Kidney capillary endothelial cell (primary cell): Measurements from ENCODE around the gene PDCD6IP.
"Not testable (repeated sequence)": the region's sequence is repeated elsewhere in the genome, so short reads cannot be mapped to it uniquely, and the experiment has no call there.

Source experiments
- DNase-seq: peaks from one replicate; pipeline ENCODE4 v3.0.0-alpha.2; 2018; ENCODE audit warnings: low spot score

Gene PDCD6IP

DNA sequence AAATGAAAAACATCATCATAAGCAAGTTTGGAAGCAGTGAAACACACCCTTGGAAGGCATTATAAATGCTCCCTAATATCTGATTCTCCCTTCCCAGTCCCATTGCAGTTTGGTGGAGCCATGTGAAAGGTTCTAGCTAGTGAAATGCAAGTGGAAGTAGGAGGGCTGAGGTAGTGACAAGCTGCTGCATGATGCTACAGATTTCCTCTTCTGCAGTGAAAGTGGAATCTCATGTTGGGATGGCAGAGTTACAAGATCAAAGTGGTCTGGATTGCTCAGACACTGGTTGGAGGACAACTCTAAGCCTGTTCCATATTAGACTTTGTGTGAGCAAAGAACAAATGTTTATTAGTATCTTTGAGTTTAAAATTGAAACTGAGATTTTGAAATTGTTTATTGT is 3.3 kb upstream of the PDCD6IP start:
- no peak for DNase-seq

DNA sequence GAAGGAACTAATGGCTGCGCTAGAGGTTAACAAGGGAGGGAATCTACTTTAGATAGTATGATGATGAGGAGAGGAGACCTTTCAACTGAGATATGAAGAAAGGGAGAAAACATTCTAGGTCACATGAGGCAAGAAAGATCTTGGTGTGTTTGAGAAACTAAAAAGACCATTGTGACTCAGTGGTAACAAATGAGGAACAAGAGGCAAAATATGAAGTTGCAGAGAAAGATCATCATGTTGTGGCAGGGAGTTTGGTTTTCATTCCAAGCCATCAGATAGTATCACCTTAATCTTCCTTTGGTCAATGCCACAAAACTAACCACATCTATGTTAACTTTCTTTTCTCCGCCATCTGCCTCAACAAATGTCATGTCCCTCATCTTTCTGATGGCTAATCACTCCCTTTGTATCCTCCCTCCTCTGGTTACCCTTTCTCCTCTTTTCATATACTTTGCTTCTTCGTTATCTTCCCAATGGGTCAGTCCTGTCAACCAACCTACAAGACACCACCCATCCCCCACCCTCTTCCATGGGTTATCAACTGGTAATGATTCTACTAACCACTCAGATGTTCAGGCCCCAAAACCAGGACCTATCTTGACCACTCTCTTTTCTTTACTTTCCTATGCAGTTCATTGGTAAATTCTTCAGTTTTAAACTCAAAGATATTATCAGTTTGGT is 2.4 kb upstream of the PDCD6IP start:
- DNase-seq, result no peak

DNA sequence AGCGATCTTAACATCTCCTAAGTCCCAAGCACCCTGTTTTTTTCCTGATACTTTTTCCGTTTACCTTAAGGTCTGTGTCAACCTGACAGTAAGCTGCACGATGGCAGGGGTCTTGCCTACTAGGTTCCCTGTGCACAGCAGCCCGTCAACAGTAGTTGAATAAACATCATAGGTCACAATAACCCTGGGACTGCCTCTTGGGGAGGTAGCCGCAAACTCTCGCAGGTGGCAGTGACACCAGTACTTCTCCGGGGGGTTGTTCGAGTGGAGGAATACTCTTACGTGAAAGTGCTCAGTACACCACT is 365 bp upstream of the PDCD6IP start:
- no peak for DNase-seq

DNA sequence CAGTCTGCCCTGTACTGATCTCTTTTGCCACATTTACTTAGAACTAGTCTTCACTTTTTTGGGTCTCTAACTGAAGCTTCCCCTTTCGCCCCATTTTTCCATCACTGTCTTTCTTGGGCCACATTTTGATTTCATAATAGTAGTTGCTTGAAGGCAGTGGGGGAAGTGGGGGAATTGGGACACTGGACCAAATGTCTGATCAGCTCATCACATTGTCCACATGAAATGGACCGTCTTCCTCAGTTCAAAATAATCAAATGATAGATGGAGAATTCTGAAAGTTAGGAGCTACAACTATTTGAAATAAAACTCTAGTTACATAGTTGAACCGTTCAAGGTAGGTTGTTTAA is 747 bp downstream of the PDCD6IP start:
- DNase-seq, result no peak

DNA sequence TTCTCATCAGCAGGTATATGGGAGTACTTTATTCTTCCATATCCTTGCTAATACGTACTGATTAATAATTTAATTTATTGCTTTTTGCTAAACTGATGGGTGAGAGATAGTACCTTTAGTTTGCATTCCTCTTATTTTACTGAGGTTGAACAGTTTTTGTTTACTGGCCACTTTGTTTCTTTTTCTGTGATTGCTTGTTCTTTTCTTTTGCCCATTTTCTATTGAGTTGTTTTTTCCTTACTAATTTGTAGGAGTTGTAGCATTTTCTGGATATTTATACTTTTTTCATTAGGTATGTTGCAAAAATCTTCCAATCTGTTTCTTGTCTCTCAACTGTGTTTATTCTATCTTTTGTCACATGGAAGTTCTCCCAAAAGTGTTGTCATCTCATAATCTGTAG is 4.8 kb downstream of the PDCD6IP start:
- DNase-seq, result no peak

DNA sequence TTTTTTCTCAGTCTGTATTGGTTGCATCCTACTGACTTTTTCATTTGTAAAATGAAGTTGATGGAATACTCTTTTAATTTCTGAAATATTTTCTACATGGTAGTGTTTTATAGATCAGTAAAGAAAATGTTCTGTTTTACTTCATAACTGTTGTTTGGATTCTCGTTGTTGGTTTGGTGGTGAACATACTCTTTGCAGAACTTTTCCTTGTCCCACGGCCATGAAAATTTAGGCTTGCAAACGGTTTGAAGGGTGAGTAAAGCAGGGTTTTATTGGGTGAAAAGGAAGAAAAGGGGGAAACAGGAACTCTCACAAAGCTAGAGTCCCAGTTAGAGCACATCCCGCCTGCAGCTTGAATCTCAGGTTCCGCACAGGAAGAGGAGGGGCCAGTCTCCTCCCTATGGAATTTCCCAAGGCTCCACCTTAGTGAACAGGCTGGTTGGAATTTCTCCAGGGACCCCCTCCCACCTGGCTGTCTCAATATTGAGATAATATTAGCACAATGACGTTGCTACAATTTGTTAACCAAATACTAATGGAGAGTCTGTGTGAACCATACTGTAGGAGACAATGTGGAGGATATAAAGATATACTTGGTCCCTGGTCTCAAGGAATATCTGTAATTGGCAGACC is 5.6 kb downstream of the PDCD6IP start:
- DNase-seq, result no peak

DNA sequence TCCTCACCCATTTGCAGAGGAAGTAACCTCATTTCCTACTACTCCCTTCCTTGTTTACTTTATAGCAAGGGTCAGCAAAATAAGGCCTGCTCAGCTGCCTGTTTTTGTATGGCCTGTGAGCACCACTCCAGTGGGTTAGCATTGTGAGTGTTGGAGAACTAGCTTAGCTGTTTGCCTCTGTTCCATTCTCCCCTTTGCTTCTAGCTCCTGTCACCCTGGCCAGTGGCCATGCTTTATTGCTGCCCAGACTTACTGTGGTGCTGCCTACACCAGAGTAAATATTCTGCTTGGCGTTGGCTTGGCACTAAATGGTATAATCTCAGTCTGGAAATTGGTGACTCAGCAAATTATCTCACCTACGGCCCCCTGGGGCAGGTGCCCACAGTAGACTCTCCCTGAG is 8.8 kb downstream of the PDCD6IP start:
- peak; percentile 30 for DNase-seq

DNA sequence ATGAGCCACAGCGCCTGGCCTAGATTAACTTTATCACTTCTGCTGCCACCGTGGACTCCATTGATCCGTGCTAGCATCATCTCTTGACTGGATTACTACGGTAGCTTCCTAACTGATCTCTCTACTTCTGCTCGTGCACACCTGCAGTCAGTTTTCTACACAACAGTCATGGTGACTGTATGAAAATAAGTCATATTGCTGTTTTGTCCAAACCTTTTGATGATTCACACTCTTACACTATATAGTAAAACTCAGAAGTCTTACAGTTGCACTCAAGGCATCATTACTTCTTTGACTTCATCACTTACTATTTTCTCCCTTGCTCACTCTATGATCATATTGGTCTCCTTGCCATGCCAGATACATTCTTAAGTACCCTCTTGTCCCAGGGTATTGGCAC is 10.1 kb downstream of the PDCD6IP start:
- no peak for DNase-seq

DNA sequence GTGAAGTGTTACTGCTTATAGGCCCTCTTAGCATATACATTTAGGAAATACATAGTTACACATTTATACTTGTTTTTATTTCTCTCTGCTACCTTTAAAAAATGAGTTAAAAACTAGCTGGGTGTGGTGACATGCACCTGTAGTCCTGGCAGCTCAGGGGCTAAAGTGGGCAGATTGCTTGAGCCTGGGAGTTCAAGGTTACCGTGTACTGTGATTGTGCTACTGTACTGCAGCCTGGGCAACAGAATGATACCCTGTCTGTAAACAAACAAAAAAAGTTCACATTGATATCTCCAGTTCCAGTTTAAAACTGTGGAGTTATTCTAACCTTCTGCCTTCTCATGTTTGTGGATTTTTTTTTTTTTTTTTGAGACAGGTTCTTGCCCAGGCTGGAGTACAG is 12.1 kb downstream of the PDCD6IP start:
- DNase-seq, result no peak

DNA sequence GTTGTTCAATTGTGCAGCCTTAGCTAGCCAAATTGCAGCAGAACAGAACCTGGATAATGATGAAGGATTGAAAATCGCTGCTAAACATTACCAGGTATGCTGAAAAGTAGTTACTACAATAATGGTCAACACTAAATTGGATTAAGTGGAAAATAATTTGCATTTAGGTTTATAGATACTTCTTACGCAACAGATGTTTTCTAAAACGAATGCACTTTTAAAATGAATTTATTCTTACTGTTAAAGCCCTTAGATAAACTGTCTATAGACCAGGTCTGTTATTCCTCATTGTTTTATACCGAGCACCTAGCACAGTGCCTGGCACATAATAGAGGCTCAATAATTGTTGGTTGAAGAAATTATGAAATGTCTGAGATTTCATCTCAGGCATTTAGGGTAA is 23.6 kb downstream of the PDCD6IP start:
- DNase-seq, result no peak

DNA sequence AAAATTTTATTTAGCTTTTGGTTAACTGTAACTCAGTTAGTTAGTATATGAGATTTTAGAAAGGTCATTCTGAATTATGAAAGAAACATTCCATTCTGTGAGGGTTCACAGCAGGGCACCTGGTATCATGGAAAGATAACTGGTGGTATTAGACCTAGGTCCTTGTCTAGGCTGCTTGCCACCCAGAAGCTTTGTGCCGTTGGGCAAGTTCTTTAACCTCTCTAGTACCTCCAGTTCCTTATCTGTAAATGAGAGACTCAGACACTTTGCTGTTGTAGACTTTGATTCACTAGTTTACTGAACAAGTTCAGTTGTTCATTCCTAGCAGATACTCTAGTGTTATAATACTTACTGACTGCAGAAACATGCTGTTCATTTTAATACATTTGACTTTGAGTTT is 25.4 kb downstream of the PDCD6IP start:
- no peak for DNase-seq

DNA sequence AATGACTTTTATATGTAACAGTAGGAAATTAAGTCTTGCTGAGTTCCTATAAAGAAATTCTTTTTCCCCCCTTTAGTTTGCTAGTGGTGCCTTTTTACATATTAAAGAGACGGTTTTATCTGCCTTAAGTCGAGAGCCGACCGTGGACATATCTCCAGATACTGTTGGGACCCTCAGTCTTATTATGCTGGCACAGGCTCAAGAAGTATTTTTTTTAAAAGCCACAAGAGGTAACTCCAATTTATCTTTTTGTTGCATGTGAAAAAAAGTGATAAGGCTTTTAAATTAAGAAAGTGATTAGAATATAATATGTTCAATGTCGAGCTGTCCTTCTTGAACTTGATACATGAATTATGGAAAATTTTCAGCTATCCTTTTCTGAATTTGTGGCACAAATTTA is 26.7 kb downstream of the PDCD6IP start:
- DNase-seq, result no peak

DNA sequence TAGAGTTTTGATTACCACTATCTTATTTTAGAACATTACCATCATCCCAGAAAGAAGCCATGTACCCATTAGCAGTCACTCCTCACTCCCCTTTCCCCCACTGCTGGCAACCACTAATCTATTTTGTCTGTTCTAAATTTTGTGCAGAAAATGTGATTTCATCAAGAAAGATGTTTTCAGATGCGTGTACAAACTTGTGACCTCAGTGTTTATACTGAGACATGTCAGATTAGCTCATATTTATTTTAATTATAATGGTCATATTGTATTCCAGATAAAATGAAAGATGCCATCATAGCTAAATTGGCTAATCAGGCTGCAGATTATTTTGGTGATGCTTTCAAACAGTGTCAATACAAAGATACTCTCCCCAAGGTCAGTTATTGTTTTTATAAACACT is 27.8 kb downstream of the PDCD6IP start:
- no peak for DNase-seq

DNA sequence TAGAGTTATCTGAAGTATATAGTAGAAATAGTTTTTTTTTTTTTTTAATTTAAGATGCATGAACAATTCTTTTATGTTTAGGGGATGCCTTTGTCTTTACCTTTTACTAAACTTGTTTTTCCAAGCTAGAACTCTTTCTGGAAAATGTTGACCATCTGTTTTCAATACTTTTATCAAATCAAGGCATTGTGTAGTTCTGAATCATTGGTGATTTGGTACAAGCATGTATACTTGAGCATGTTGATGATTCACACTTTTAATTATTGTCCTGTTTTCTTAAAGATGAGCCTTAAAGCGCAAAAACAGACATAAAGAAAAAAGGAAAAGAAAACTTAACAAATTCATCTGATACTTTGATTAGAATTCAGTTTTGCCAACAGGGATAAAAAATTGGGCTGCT is 28.3 kb downstream of the PDCD6IP start:
- DNase-seq, result no peak

DNA sequence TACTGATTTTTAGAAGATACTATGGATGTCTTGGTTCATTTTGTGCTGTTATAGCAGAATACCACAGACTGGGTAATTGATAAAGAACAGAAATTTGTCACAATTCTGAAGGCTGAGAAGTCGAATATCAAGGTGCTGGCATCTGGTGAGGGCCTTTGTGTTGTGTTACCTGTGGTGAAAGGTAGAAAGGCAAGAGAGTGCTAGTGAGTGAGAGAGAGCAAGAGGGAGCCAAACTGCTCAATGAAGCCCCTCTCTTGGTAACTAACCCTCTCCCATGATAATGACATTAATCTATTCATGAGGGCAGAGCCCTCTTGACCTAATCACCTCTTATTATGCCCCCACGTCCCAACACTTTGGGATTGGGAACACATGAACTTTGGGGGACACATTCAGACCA is 31.3 kb downstream of the PDCD6IP start:
- no peak for DNase-seq

DNA sequence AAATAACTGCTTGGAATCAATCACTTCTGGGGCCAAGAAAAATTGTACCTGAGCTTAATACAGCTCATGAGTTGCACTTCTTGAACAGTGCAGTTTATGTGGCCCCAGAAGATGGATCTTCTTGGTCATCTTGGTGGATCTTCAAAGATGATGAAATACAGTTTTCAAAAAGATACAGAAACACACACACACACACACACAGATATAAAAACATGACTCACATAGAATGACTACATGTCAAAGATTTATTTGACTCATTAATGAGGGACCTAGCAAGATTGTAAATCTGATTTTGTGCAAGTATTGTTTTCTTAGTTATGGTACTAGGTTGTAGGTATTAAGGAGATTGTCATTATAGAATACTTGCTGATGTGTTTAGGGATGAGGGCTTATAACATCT is 32.6 kb downstream of the PDCD6IP start:
- no peak for DNase-seq

DNA sequence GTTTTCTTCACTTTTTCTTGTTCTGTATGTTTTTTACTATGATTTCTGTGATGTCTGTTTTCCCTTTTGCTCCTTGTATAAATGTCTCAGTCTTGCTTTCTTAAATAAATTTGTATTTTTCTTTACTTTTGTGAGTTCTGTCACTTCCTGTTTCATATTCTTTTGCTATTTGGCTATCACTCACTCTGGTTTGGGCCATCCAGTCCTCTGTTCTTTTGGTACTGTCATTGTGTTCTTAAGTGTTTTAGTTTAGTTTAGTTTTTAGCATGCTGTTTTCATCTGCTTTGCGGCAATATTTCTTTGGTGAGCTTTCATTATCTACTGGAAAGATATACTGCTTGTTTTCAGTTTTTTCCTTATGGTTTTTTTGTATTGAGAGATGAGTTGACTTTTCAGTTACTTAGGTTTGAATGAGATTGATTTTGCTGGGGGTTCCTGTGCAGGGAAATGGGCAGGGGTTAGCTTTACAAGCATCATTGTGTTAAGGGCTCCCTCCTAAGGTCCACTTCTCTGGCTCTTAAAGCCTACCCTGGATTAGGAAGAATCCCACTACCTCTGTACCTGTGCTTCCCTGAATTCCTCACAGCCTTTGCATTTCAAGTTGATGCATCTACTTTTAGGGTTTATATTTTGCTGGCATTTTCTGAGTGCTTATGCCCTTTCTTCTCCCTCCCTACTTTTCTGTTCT is 35.1 kb downstream of the PDCD6IP start:
- no peak for DNase-seq

DNA sequence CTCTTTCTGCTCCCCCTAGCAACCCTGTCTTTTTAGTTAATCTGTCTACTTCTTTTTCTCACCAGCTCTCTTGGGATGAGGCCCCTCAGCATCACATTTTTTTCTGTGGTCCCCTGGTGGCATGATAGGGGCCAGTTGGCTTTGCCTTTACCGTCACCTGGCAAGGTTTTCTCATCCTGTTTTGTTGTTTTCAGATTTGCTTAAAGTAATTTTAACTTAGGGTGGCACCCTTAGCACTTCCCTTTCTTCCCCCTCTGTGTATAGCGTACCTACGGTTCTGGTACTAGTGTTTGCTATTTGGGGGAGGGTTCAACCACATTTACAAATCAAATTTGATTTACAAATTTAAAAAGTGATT is 35.6 kb downstream of the PDCD6IP start:
- no peak for DNase-seq

DNA sequence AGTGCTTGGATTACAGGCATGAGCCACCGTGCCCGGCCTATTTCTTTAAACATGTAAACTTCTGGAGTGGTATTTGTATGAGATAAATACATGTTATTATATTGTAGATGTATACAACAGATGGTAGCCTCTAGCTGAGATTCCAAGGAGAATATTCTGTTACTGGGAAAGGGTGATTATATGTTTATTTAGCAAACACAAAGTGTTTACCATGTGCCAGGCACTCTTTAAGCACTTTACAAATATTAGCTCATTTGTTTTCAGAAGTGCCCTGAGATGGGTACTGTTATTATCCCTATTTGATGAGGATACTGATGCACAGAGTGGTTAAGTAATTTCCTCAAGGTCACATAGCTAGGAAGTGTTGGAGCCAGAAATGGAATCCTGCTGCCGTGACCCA is 38.8 kb downstream of the PDCD6IP start:
- DNase-seq, result not testable (repeated sequence)

DNA sequence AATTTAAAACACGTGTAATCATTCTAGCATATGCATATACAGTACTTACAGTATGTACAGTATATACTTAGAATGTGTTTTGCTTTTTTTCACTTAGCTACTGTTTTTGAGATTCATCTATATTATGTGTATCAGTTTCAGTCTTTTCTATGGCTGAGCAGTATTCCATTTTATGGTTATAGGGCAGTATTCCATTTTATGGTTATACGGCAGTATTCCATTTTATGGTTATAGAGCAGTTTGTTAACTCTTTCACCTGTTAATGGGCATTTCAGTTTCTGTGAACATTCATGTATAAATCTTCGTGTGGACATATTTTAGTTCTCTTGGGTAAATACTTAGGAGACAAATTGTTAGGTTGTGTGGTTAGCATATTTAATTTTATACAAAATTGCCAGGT is 40.9 kb downstream of the PDCD6IP start:
- DNase-seq, result no peak

DNA sequence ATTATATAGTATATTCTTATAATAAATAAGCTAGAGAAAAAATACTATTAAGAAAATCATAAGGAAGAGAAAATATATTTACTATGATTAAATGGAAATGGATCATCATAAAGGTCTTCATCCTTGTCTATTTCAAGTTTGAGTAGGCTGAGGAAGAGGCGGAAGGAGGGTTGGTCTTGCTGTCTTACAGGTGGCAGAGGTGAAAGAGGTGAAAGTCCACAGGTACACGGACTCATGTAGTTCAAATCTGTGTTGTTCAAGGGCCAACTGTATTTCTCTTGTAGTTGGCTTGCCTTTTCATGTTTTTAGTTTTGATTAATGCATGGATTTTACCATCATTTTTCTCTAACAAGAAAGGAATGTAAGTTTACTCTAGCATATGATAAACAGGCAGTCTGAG is 41.7 kb downstream of the PDCD6IP start:
- DNase-seq, result no peak

DNA sequence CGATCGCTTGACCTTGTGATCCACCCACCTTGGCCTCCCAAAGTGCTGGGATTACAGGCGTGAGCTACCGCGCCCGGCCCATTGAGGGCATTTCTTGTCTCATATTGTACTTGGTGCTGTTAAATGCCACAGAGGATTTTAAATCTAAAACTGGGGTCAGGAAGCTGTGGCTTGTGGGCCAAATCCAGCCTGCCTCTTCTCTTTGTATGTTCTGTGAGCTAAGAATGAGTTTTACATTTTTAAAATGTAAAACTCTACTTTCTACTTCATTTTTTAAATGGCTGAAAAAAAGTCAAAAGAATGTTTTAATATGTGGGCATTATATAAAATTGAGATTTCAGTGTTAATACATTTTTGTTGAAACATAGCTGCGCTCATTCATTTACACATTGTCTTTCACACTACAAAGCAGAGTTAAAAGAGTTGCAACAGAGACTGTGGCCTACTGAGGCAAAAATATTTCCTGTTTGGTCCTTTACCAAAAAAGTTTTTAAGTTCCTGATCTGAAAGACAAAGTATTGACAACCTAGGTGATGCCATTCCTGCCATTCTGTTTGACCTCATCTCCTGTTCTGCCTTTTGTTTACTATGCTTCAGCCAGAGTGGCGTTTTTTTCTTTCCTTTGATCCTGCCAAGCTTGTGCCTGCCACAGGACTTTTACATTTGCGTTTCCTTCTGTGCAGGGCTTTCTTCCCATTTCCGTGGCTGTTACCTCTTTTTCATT is 50.4 kb downstream of the PDCD6IP start:
- no peak for DNase-seq

DNA sequence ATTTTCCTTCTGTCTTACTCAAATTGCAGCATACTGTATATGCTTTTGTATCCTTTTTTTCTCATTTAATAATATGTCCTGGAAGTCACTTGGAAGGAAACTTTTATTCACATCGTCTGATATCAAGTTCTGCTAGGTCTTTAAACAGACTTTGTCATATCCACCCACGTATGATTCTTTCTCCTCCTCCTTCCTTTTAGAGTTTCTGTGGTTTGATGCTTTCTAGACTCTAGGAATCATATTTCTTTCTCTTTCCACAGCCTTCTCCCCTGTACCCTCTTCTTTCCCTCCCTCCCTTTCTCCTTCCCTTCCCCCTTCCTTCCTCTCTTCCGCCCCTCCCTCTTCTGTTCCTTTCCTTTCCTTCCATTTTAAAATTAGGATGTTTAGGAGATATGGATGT is 52.2 kb downstream of the PDCD6IP start:
- DNase-seq, result not testable (repeated sequence)
